Astrocyte (in vitro differentiated cells and primary cell): ENCODE data around the gene PLIN5.

ENCODE experiments used
- EZH2 ChIP-seq: IDR thresholded peaks from 2 replicates; pipeline ENCODE4 v1.6.1; 2012; ENCODE audit warnings: mild to moderate bottlenecking, low read length, inconsistent platforms; ENCODE audit not compliant: insufficient read depth
- TF ChIP-seq, protein P1 (sequence below): IDR thresholded peaks from 2 replicates; pipeline ENCODE4 v1.5.1; 2011; ENCODE audit warnings: low read depth, mild to moderate bottlenecking, inconsistent platforms, low read length, moderate library complexity; ENCODE audit not compliant: insufficient read depth

DNA sequence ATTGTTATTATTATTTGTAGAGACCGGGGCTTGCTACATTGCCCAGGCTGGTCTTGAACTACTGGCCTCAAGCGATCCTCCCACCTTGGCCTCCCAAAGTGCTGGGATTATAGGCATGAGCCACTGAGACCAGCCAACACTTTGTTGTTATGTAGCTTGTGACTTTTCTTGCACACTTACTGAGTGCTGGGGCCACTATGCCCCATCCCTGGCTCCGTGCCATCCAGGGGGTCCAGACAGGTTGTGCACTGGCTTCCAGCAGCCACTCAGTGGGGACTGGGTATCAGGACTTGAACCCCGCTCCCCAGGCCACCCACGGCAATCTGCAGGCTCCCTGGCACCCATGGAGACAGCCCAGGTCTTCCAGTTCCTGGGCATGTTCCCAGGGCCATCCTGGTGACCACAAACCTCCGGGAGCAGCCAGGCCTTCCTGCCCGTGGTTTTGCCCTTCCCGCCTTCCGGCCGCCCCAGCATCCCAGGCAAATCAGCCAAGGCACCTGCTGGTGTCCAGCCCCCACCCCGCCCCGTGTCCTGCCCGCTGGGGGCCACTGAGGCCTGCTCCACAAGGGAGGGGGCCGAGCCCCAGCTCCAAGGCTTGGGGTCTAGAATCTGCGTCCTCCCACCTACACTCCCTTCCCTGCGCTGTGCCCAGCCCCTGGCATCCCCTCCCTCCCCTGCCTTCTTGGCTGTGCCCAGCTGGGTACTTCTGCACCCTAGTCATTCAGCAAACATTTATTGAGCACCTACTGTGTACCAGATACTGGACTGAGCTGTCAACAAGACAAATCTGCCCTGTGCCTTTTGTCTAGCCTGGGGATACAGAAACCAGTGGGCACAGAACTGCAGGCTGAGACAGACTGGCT lies 48.2 kb upstream of the PLIN5 start:
- TF ChIP-seq EZH2 = no peak
- TF ChIP-seq, protein P1, sequence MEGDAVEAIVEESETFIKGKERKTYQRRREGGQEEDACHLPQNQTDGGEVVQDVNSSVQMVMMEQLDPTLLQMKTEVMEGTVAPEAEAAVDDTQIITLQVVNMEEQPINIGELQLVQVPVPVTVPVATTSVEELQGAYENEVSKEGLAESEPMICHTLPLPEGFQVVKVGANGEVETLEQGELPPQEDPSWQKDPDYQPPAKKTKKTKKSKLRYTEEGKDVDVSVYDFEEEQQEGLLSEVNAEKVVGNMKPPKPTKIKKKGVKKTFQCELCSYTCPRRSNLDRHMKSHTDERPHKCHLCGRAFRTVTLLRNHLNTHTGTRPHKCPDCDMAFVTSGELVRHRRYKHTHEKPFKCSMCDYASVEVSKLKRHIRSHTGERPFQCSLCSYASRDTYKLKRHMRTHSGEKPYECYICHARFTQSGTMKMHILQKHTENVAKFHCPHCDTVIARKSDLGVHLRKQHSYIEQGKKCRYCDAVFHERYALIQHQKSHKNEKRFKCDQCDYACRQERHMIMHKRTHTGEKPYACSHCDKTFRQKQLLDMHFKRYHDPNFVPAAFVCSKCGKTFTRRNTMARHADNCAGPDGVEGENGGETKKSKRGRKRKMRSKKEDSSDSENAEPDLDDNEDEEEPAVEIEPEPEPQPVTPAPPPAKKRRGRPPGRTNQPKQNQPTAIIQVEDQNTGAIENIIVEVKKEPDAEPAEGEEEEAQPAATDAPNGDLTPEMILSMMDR = no peak
